Loucy (cell line): Measurements from ENCODE around the gene MS4A14.

Experiments
- CTCF ChIP-seq: fragments of 200-600 bp; sonication (generic); conservative IDR thresholded peaks from 2 replicates; pipeline ENCODE4 v1.5.1; 2014; ENCODE audit warnings: mild to moderate bottlenecking, antibody characterized with exemption, low read length
- EZH2phosphoT487 ChIP-seq: fragments of 200-600 bp; IDR thresholded peaks from 2 replicates; pipeline ENCODE4 v1.6.1; 2018; ENCODE audit warnings: antibody characterized with exemption, mild to moderate bottlenecking, moderate library complexity, borderline replicate concordance

GRCh38 chr11:60349990-60350389, 46.3 kb upstream of the MS4A14 start:
- no peak for TF ChIP-seq CTCF
- no peak for TF ChIP-seq EZH2phosphoT487
